MV-4-11 (cell line): ENCODE results near the gene CELA3A.

Source experiments
- DNase-seq: peaks from one replicate; lab custom pipeline; 2025; lab: John Stamatoyannopoulos, UW

Gene CELA3A

DNA sequence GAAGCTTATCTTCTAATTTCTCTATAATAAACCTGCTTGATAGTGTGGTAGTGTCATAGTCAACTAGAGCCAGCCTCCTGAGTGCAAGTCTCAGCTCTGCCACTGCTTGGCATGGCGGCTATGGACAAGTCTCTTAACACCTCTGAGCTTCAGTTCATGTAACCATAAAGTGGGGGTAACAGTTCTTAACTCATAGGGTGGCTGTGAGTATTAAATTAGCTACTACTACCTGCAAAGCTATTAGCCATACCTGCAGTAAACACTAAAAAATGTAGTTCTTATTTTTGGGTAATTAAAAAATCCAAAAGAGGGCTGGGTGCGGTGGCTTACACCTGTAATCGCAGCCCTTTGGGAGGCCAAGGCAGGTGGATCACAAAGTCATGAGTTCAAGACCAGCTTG is 48.9 kb downstream of the CELA3A start:
- DNase-seq: no peak

DNA sequence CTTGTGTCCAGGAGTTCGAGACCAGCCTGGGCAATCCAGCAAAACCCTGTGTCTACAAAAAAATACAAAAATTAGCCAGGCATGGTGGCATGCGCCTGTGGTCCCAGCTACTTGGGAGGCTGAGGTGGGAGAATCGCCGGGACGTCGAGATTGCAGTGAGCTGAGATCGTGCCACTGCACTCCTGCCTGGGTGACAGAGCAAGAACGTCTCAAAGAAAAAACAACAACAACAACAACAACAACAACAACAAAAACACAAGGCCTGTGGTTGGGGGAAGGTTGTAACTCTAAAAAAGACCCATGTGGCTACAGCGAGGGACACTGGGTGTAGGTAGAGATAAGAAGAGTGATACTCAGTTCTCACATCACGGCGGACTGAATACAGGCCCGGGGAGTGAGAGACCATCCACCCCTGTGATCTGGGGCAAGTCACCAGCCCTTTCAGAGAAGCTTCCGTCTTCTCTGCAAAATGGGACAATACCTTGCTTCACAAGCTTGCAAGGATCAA is 50.2 kb downstream of the CELA3A start:
- DNase-seq: no peak

GRCh38 chr1:22052115-22053016 is 50.9 kb downstream of the CELA3A start, which contains the start of gene CDC42:
CDC42 (plus strand) TSS chr1:22052709; CDS start chr1:22078479, 25,770 bp downstream.
- peak; percentile 92 for DNase-seq

GRCh38 chr1:22053017-22053860 is 51.8 kb downstream of the CELA3A start:
- DNase-seq: peak; percentile 74

DNA sequence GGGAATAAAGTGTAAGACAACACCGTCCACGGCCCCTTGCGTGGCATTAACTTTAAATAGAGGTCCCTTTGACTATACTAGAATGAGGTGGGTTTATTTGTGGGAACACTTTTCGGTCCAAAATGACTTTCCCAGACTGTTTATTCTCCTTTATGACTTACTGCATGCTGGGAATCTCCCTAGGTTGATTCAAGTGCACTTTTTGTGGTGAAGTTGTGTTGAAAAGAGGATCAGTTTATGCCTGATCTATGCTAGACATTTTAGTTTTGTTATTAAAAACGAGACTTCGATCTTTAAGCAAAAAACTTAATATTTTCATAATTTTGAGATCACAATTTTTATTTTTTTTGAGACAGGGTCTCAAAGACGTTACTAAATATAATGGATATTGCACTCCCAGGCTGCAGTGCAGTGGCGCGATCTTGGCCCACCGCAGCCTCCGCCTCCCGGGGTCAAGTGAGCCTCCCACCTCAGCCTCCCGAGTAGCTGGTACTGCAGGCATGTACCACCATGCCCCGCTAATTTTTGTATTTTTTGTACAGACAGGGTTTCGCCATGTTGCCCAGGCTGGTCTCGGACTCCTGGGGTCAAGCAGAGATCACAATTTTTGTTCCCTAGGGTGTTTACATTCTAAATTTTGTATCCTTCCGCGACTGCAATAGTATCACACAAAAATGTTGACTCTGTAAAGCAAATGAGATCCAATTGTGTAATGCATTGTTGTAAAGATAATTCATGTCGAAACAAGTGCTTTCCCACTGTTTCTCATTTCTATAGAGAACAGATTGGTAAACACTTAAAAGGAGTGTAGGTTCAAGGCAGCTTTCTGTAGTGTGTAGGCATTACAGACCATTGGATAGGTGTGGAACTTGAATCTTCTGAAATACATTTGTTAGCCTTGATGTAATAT is 52.7 kb downstream of the CELA3A start:
- peak; percentile 63 for DNase-seq

DNA sequence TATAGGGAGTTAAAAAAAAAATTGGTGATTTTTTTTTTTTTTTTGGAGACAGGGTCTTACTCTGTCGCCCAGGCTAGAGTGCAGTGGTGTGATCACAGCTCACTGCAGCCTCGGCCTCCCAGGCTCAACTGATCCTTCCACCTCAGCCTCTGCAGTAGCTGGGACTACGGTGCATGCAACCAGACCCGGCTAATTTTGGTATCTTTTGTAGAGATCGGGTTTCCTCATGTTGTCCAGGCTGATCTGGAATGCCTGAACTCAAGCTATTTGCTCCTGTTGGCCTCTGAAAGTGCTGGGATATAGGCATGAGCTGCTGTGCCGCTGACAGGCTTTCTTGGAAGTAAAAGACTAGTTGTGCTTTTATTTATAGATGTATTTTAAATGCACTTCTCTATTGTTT is 54.0 kb downstream of the CELA3A start:
- DNase-seq: no peak

GRCh38 chr1:22056043-22056442 is 54.6 kb downstream of the CELA3A start:
- DNase-seq: no peak

- no peak for DNase-seq
Measured at GRCh38 chr1:22056936-22057335, 55.5 kb downstream of the CELA3A start.

DNA sequence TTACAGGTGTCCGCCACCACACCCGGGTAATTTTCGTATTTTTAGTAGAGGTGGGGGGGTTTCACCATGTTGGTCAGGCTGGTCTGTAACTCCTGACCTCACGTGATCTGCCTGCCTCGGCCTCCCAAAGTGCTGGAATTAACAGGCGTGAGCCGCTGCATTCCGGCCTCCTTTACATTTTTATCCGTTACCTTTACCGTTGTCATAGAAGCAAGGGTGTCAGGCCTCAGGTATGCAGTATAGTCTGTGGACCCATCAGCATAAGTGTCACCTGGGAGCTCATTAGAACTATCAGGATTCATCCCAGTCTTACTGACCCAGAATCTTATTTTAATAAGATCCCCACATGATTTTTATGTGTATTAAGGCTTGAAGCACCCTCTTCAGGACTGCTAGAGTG is 56.4 kb downstream of the CELA3A start:
- DNase-seq: no peak
